Bronchial epithelial cell (primary cell): Measurements from ENCODE around the gene JUP. TPM values are rescaled to one million over a fixed set of nuclear protein-coding genes. Genes with fewer than 3 reads are reported as not detected.
A peak's percentile ranks its signal among the peaks of the same experiment; 100 is the strongest.

Experiments
- DNase-seq: peaks from one replicate; pipeline ENCODE4 v3.0.0-alpha.2; 2010; ENCODE audit warnings: low read depth
- FAIRE-seq: peaks from 2 replicates; lab custom pipeline; 2011; peaks lifted over from hg19 to GRCh38; lab: Jason Lieb, UNC
- H3K27me3 ChIP-seq: 2 replicates; pipeline ENCODE4 v1.5.1; 2011; ENCODE audit warnings: low read length; ENCODE audit not compliant: control insufficient read depth, insufficient read depth
- H3K36me3 ChIP-seq: 2 replicates; pipeline ENCODE4 v1.5.1; 2011; ENCODE audit warnings: low read length; ENCODE audit not compliant: control insufficient read depth, insufficient read depth
- H3K4me3 ChIP-seq: 2 replicates; pipeline ENCODE4 v1.5.1; 2011; ENCODE audit warnings: mild to moderate bottlenecking, low read depth, low read length, control low read depth
- CTCF ChIP-seq: IDR thresholded peaks from 2 replicates; pipeline ENCODE4 v1.5.1; 2011; ENCODE audit warnings: mild to moderate bottlenecking, moderate library complexity, low read length, control low read depth, inconsistent platforms; ENCODE audit not compliant: insufficient read depth, severe bottlenecking
- total RNA-seq: library from RNA; depleted of rRNA; stranded (reverse); fragments of >200 nt; gene quantifications from 2 replicates; pipeline ENCODE4 v1.2.1, GENCODE V29; 2014

JUP gene
- total RNA-seq, 1 donor from 2014 or later: 227 TPM

- DNase-seq (peak; percentile 61), FAIRE-seq (no peak)
- peaks cover 51% of the 10 kb centered on the region for H3K36me3 ChIP-seq
- H3K4me3 ChIP-seq: no peak overlapping the region
- no peak for TF ChIP-seq CTCF
- no peaks in the 10 kb centered on the region for H3K27me3 ChIP-seq
Observed at GRCh38 chr17:41773731-41774193, 12.7 kb downstream of the JUP start.

GRCh38 chr17:41773190-41773588 lies 13.3 kb downstream of the JUP start:
- H3K27me3 ChIP-seq: no peaks in the 10 kb centered on the region
- H3K4me3 ChIP-seq: no peak overlapping the region
- no peak for TF ChIP-seq CTCF
- peak; percentile 98 for DNase-seq
- peaks cover 54% of the 10 kb centered on the region for H3K36me3 ChIP-seq
- peak; percentile 89 for FAIRE-seq

- peak; percentile 68 for FAIRE-seq
- H3K4me3 ChIP-seq: no peak overlapping the region
- H3K36me3 ChIP-seq: peaks cover 55% of the 10 kb centered on the region
- DNase-seq: no peak
- no peaks in the 10 kb centered on the region for H3K27me3 ChIP-seq
- no peak for TF ChIP-seq CTCF
Observed at GRCh38 chr17:41772586-41773189, 13.8 kb downstream of the JUP start.

- FAIRE-seq (peak; percentile 47), DNase-seq (peak; percentile 77)
- no peak for TF ChIP-seq CTCF
- Histone ChIP-seq H3K36me3 (peaks cover 56% of the 10 kb centered on the region), H3K27me3 (no peaks in the 10 kb centered on the region), H3K4me3 (no peak overlapping the region)
Observed at GRCh38 chr17:41772218-41772585, 14.3 kb downstream of the JUP start.

- Histone ChIP-seq H3K36me3 (peaks cover 56% of the 10 kb centered on the region), H3K27me3 (no peaks in the 10 kb centered on the region), H3K4me3 (no peak overlapping the region)
- FAIRE-seq (no peak), DNase-seq (no peak)
- no peak for TF ChIP-seq CTCF
Observed at GRCh38 chr17:41771389-41772206, 14.9 kb downstream of the JUP start.
